Right kidney (tissue), 1 donor: ENCODE measurements around the gene VDR.
"Not testable (repeated sequence)": the region's sequence is repeated elsewhere in the genome, so short reads cannot be mapped to it uniquely, and the experiment has no call there.

ENCODE experiments used
- DNase-seq: peaks from one replicate; pipeline ENCODE4 v3.0.0-alpha.2; 2016

The VDR gene

DNA sequence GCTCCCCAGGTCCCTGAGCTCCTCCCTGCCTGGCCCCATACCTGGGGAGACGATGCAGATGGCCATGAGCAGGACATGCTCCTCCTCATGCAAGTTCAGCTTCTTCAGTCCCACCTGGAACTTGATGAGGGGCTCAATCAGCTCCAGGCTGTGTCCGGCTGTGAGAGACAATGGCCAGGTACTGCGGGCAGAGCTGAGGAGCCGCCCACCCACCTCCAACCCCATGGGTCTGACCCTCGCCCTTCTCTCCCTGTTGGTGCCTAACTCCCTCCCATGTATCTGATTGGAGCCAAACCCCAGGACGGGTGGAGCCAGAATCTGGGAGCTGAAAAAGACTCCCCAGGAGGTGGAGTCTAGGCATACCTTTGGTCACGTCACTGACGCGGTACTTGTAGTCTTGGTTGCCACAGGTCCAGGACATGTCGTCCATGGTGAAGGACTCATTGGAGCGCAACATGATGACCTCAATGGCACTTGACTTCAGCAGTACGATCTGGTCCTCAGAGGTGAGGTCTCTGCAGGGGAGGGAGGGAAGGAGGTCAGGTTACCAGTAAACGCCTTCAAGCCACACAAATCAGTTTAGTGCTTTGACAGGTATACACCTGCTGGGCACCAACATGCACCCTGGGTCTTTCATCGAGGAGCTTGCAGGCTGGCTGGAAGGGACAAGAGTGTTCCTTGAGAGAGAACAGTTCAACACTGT, 58.3 kb downstream of the VDR start:
- DNase-seq = no peak

DNA sequence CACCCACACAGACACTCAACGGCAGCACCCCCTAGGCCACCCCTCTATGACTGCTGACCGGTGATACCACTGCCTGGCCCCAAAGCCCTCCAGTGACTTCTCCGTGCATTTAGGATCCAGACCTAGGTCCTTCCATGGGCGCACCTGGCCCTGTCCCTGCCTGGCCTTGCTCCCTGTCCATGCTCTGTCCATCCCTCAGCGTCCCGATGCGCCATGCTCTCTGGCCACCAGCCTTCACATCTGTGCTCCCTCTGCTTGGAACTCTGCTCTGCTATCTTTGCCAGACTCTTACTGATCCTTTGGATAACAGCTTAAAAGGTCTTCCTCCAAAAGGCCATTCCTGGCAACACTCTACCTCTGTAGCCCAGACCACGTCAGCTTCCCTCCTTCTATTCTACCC, 59.7 kb downstream of the VDR start:
- no peak for DNase-seq

DNA sequence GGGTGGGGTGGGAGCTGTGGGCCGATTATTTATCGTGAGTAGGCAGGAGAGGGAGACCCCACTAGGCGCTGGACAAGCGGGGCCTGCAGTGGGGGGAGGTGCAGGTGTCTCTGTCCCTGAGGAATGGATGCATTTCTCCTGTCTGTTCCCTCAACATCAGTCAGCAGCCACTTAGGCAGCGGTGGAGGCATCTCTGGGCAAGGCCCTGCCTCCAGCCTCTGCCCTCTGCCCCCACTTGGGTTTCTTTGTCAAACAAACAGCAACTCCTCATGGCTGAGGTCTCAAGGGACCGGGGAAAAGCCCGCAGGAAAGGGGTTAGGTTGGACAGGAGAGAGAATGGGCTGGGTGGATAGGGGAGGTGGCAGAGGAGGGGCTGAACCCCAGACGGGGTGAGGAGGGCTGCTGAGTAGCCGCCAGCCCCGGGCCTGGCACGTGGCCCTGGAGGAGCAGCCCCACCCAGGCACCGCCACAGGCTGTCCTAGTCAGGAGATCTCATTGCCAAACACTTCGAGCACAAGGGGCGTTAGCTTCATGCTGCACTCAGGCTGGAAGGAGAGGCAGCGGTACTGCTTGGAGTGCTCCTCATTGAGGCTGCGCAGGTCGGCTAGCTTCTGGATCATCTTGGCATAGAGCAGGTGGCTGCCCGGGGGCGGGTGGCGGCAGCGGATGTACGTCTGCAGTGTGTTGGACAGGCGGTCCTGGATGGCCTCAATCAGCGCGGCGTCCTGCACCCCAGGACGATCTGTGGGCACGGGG, 60.4 kb downstream of the VDR start:
- no peak for DNase-seq

GRCh38 chr12:47843226-47843980, 61.4 kb downstream of the VDR start:
- no peak for DNase-seq

GRCh38 chr12:47842543-47842942, 62.3 kb downstream of the VDR start:
- DNase-seq = not testable (repeated sequence)

GRCh38 chr12:47841910-47842309, 62.9 kb downstream of the VDR start:
- no peak for DNase-seq

GRCh38 chr12:47841501-47841900, 63.3 kb downstream of the VDR start:
- no peak for DNase-seq

- no peak for DNase-seq
These were observed 64.2 kb downstream of the VDR start for GRCh38 chr12:47840571-47840970.

DNA sequence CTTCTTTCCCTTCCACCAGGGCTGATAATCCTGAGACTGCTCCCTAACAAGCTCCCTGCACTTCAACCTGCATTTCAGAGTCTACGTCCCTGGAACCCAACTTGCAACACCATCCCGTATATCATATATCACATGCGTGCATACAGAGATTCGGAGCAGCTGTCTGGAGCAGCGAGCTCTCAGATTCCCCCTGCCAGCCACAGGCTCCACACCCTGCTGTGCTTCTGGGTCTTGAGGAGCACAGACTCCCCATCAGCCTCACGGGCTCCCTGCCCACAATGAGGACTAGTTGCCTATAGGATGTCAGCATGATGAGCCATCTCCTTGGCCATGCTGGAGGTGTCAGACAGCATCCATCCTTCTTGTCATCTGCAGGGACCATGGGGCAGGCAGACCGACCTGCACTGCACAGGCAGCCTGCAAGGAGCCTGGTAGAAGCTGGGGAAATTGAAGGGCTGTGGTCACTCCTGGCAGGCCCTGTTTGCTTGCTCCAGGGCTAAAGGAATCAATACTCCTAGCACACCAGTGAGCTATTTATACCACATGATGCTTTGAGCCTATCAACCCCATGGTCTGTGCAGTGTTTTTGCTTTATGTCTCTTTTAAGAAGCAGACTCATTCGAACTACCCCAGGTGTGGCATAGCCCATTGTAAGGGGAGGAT, 65.4 kb downstream of the VDR start:
- no peak for DNase-seq

DNA sequence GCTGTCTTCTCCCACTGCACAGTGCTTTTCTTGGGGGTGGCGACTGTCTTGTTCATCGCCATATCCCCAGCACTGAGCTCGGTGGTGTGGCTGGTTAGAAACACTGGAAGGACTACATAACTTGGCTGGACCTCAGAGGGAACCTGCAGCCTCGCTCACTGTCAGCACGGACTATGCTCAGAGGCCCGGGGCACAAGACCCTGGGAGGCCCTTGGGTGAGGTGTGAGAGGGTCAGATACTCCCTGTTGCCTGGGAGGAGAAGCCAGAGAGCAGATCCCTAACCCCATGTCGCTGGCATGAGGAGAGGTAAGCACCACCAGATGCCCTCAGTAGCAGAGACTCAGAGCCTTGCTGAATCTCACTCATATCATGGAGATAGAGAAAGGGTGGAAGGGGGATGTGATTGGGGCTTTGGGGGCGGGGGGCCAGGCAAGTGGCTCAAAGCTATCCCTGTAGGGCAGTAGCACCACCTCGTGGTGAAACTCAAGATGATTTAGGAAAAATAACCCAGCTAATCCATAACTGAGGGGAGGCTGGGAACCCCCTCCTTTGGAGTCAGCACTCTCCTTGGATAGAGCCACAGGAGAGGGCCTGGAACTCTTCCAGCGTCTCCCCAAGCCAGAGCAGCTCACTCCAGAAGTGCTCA, 66.4 kb downstream of the VDR start:
- no peak for DNase-seq

GRCh38 chr12:47837190-47838171, 67.3 kb downstream of the VDR start:
- no peak for DNase-seq

DNA sequence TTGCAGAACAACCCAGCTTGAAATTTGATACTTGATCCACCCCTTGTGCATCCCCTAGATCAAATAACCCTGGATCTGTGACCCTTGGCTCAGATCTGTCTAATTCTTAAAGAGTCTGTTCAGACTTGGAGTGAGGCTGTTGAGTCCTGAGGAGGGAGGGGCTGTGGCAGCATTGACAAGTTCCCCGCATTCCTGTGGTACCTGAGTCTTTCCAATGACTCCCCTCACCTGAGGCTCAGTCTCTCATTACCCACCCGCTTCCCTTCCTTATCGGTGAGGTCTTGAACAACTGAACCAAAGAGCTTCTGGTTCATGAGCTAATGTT, 69.0 kb downstream of the VDR start:
- DNase-seq = no peak

DNA sequence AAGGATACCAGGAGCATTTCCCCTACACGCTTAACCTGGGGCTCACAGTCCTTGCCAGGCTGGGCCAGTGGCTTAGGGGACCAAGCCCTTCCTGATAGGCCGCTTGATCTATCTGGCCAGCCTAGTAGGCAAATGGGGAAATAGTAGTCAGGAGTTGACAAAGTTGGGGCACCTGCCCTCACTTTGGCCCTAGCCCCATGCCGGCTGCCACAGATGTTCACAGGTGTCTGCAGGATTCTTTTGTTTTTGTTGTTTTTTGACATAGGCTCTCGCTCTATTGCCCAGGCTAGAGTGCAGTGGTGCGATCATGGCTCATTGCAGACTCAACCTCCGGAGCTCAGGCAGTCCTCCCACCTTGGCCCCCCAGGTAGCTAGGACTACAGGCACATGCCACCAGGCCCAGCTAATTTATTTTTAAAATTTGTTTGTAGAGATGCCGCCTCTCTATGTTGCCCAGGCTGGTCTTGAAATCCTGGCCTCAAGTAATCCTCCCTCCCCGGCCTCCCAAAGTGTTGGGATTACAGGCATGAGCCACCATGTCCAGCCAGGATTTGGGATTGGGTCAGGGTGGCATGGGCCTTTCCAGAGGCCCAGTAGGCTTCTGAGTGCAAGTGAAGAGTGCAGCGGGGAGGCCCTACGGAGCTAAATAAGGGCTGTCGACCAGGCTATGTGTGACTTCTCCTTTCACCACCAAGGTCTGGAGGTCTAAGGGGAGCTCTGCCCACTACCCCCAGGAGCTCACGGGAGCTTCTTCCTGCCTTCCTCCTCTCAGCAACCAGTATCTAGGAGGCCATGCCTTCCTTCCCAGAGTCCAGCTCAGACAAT, 69.6 kb downstream of the VDR start:
- DNase-seq = no peak

DNA sequence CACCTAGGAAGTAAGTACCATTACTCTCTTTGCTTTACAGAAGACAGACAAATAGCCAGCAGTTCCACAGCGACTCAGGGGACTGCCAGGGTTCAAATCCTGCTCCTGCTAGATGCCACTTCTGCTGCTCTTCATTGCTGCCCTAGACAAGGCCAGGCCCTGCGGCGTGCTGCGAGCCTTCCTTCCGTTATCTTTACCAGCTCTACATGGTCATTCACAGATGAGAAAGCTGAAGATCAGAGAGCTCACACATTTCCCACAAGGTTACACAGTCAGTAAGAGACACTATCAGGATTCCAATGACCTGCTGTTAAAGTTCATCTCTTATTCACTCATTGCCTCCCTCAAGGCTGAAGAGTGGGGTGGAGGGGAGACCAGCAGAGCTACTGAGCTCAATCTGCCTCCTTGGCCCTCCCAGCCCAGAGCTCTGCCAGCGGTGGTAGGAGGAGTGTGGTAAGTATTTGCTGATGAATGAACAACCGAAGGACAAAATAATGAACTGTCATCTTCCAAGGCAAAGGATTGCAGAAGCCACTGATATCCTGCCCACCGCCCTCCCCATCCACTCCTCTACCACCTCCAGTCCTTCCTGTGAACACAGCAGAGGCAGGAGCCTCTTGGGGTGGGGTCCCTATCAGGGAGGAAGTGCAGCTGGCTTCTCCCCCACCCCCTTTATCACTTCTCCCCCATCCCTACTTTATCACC, 70.4 kb downstream of the VDR start:
- no peak for DNase-seq

DNA sequence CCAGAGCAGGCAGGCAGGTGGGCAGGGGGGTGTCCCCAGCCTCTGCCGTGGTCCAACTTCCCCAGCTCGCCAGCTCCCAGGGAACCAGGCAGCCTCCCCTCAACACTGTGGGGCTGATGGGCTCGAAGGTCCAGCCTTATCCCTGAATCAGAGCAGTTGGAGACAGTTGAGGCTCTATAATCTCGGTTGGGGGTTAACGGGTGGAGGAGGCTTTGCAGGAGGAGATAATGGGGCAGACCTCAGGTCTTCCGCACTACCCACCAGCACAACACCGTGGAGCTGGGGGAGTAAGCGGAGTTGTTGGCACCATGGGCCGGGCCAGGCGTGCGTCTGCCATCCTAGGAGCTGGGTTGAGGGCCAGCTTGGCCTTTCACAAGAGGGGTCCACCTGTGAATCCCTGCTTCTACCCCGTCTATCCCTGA, 71.2 kb downstream of the VDR start:
- DNase-seq = no peak

DNA sequence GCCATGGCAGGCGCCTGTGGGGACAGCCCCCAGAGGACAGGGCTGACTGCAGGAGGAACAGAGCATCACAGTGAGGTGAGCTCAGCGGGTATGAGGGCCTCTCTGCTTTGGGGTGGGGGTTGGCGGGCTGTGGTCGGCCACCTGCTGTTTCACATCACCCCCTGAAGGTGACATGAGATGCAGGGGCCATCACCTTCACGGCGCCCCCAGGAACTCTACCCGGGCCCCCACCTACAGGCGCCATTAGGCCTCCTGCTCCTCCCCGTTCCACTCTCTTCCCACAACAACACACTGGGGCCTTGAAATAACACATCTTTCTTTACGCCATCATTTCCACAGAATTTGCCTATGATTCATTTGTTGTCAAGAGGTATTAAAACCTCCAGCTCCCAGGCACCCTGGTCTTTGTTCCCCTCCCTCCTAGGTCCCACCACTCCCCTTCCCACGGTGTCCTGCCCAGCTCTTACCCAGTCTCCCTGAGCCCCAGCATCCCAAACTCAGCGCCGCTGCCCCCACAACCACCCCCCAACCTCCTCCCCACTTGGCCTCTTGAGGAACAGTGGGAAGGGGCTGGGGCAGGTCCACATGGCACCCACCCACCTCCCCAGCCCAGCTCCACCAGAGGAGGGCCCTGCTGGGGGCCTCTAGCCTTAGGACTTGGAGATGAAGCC, 72.4 kb downstream of the VDR start:
- no peak for DNase-seq

- no peak for DNase-seq
These were observed 75.2 kb downstream of the VDR start for GRCh38 chr12:47829584-47829983.

- peak; percentile 67 for DNase-seq
These were observed 75.8 kb downstream of the VDR start for GRCh38 chr12:47828976-47829482.
